ENCODE data around the gene ZMYND11.

- TF ChIP-seq CTCF (IDR thresholded peaks at IDR 0.05; ENCODE audit: poor library complexity) (no peak), EZH2phosphoT487 (IDR thresholded peaks at IDR 0.05; ENCODE audit: low read depth, severe bottlenecking, unreplicated experiment) (no peak)
Measured at GRCh38 chr10:232061-232460, 96.8 kb downstream of the ZMYND11 start.

All from hepatocyte (in vitro differentiated cells).